Endothelial cell of umbilical vein (primary cell): ENCODE data around the gene CHRNA10. TPM values are rescaled to one million over a fixed set of nuclear protein-coding genes. Genes with fewer than 3 reads are reported as not detected.

Experiments
- BruUV-seq: library from RNA; stranded (reverse); fragments of 400-500 nt; replicated peaks from 2 replicates; lab custom pipeline; 2021; lab: Mats Ljungman, UMichigan
- CTCF ChIA-PET: fragments of 300-600, 350-600 bp; sonication (Branson Sonifier 250); formaldehyde crosslinking; loops from one replicate; lab custom pipeline; 2021; ENCODE audit warnings: antibody characterized with exemption, inconsistent platforms; lab: Charles Lee
- POLR2A ChIA-PET: fragments of 300-600, 350-600 bp; sonication (Branson Sonifier 250); formaldehyde crosslinking; loops from one replicate; lab custom pipeline; 2021; ENCODE audit warnings: antibody characterized with exemption, inconsistent platforms; lab: Charles Lee
- DNase-seq: peaks from one replicate; pipeline ENCODE4 v3.0.0-alpha.2; 2011; ENCODE audit warnings: low read depth, low spot score
- FAIRE-seq: peaks from 2 replicates; lab custom pipeline; 2011; peaks lifted over from hg19 to GRCh38; lab: Jason Lieb, UNC
- H2AFZ ChIP-seq: 2 replicates; pipeline ENCODE4 v1.6.0; 2012; ENCODE audit warnings: low read depth, low read length, control low read depth, inconsistent platforms
- H3K27ac ChIP-seq: 2 replicates; pipeline ENCODE4 v1.5.1; 2011; ENCODE audit warnings: low read depth, mild to moderate bottlenecking, control low read depth, low read length, moderate library complexity; ENCODE audit not compliant: insufficient read depth
- H3K27me3 ChIP-seq, 2 experiments: 2 replicates each; pipeline versions ENCODE4 v1.6.0 to v1.6.1; 2011; ENCODE audit warnings: low read length in 2 of 2, mixed read lengths in 1 of 2; ENCODE audit not compliant: control insufficient read depth in 2 of 2, insufficient read depth in 2 of 2
- H3K36me3 ChIP-seq, 2 experiments: 2 replicates in 1 of 2; 3 replicates in 1 of 2; pipeline ENCODE4 v1.5.1; 2011; ENCODE audit warnings: low read length in 2 of 2, mild to moderate bottlenecking in 1 of 2, moderate library complexity in 1 of 2; ENCODE audit not compliant: control insufficient read depth in 2 of 2, insufficient read depth in 2 of 2; ENCODE audit errors: extremely low read depth in 1 of 2
- H3K4me1 ChIP-seq: 3 replicates; pipeline ENCODE4 v1.5.1; 2011; ENCODE audit warnings: mild to moderate bottlenecking, low read length; ENCODE audit not compliant: control insufficient read depth, insufficient read depth; ENCODE audit errors: extremely low read depth
- H3K4me2 ChIP-seq: 2 replicates; pipeline ENCODE4 v1.6.1; 2011; ENCODE audit warnings: low read length, control low read depth, mixed read lengths; ENCODE audit not compliant: insufficient read depth
- H3K4me3 ChIP-seq, 3 experiments: fragments of 200-600 bp in 1 of 3; sonication (generic), shearing (Covaris generic) in 1 of 3; replicated peaks in 1 of 3; 2 replicates each; pipeline ENCODE4 v1.5.1; 2011 to 2016; ENCODE audit warnings: control low read depth in 3 of 3, low read length in 3 of 3, mild to moderate bottlenecking in 2 of 3, inconsistent platforms in 1 of 3, low read depth in 1 of 3, moderate library complexity in 1 of 3; ENCODE audit not compliant: insufficient read depth in 1 of 3
- H3K79me2 ChIP-seq: 2 replicates; pipeline ENCODE4 v1.6.0; 2012; ENCODE audit warnings: low read length, inconsistent platforms; ENCODE audit not compliant: control insufficient read depth, insufficient read depth
- H3K9ac ChIP-seq: replicated peaks from 2 replicates; pipeline ENCODE3; 2011; ENCODE audit warnings: low read length, control low read depth; ENCODE audit not compliant: insufficient read depth; ENCODE audit errors: extremely low read depth
- H3K9me1 ChIP-seq: replicated peaks from 3 replicates; pipeline ENCODE4 v1.6.0; 2011; ENCODE audit warnings: mild to moderate bottlenecking, low read length; ENCODE audit not compliant: control insufficient read depth, insufficient read depth; ENCODE audit errors: extremely low read depth
- H3K9me3 ChIP-seq: replicated peaks from 2 replicates; pipeline ENCODE4 v1.5.1; 2012; ENCODE audit warnings: low read length, inconsistent platforms; ENCODE audit not compliant: control insufficient read depth, insufficient read depth
- H4K20me1 ChIP-seq: replicated peaks from 2 replicates; pipeline ENCODE3; 2011; ENCODE audit warnings: mild to moderate bottlenecking, low read length; ENCODE audit not compliant: control insufficient read depth, insufficient read depth; ENCODE audit errors: extremely low read depth
- EZH2 ChIP-seq: IDR thresholded peaks from 2 replicates; pipeline ENCODE4 v1.6.1; 2012; ENCODE audit warnings: borderline replicate concordance, low read depth, mild to moderate bottlenecking, moderate library complexity, low read length, inconsistent platforms; ENCODE audit not compliant: severe bottlenecking
- FOS ChIP-seq: IDR thresholded peaks from 2 replicates; pipeline ENCODE4 v1.6.1; 2011; ENCODE audit warnings: mild to moderate bottlenecking, low read length, moderate library complexity, borderline replicate concordance; ENCODE audit not compliant: insufficient read depth
- GATA2 ChIP-seq: IDR thresholded peaks from 2 replicates; pipeline ENCODE4 v1.7.0; 2011; ENCODE audit warnings: low read depth, mild to moderate bottlenecking, moderate library complexity, mixed read lengths, low read length; ENCODE audit not compliant: insufficient read length, insufficient read depth
- JUN ChIP-seq: IDR thresholded peaks from 2 replicates; pipeline ENCODE4 v1.6.1; 2011; ENCODE audit warnings: borderline replicate concordance, low read depth; ENCODE audit not compliant: insufficient read length, insufficient read depth
- MYC ChIP-seq: IDR thresholded peaks from one replicate; pipeline ENCODE4 v1.6.1; 2011; ENCODE audit warnings: mild to moderate bottlenecking, low read depth, low read length
- POLR2A ChIP-seq: IDR thresholded peaks from 2 replicates; pipeline ENCODE4 v1.6.1; 2012; ENCODE audit warnings: low read depth, mild to moderate bottlenecking, control low read depth, low read length
- POLR2AphosphoS5 ChIP-seq: IDR thresholded peaks from 2 replicates; pipeline ENCODE4 v1.6.1; 2012; ENCODE audit warnings: low read depth, mild to moderate bottlenecking, control low read depth, low read length, moderate library complexity; ENCODE audit not compliant: insufficient read depth
- dilution Hi-C: fragments of 300-500 bp; cut with MboI; formaldehyde crosslinking; loops from one replicate; pipeline ENCODE4 v1.15.0; 2019; ENCODE audit warnings: low sequenced_read_pairs; ENCODE audit not compliant: extremely low pct_ligation_motif_present
- intact Hi-C: fragments of 100-400 bp; cut with micrococcal nuclease; formaldehyde crosslinking; loops from one replicate; pipeline ENCODE4 v1.10.0; 2022
- polyA plus RNA-seq, 4 experiments: library from polyadenylated mRNA; depleted of rRNA in 3 of 4; stranded (reverse) in 3 of 4; unstranded in 1 of 4; fragments of >200 nt; gene quantifications; 2 replicates each; pipeline versions ENCODE4 v1.2.1 to v1.2.3, GENCODE V29; 2011 to 2012; ENCODE audit warnings: missing spikeins in 1 of 4
- total RNA-seq: library from RNA; stranded (reverse); gene quantifications from 2 replicates; pipeline ENCODE4 v1.2.3, GENCODE V29; 2021
- TF ChIP-seq, protein P1 (sequence below), 2 donors: IDR thresholded peaks; 1 replicate in 1 of 2; 2 replicates in 1 of 2; pipeline ENCODE4 v1.5.1; 2011; ENCODE audit warnings: low read length in 2 of 2, mild to moderate bottlenecking in 2 of 2, moderate library complexity in 2 of 2, control low read depth in 1 of 2, inconsistent platforms in 1 of 2, low read depth in 1 of 2; ENCODE audit not compliant: insufficient read depth in 1 of 2; ENCODE audit errors: extremely low read depth in 1 of 2
- TF ChIP-seq, protein P2 (sequence below): IDR thresholded peaks from 2 replicates; pipeline ENCODE4 v1.6.1; 2011; ENCODE audit not compliant: insufficient read depth, insufficient read length

The CHRNA10 gene
- total and polyA plus RNA-seq, 2 donors (not counting 3 experiments of a cell fraction or from before 2014, with no cell fraction given): 1.1 to 1.8 TPM

DNA sequence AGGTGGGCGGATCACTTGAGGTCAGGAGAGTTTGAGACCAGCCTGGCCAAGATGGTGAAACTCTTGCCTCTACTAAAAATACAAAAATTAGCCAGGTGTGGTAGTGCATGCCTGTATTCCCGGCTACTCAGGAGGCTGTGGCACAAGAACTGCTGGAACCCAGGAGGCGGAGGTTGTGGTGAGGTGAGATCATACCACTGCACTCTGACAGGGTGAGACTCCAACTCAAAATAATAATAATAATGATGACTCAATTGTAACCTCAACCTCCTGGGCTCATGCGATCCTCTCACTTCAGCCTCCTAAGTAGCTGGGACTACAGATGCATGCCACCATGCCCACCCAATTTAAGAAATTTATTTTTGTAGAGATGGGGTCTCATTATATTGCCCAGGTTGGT is 15.6 kb upstream of the CHRNA10 start:
- BruUV-seq: no TSS peak
- Histone ChIP-seq H2AFZ (no peak overlapping the region), H3K79me2 (no peaks in the 10 kb centered on the region), H3K9me3 (no peaks in the 10 kb centered on the region), H3K4me3 (no peak overlapping the region), H3K9ac (no peak overlapping the region), H3K4me2 (no peak overlapping the region), H3K9me1 (no peaks in the 10 kb centered on the region), H4K20me1 (no peaks in the 10 kb centered on the region), H3K27ac (no peak overlapping the region), H3K4me1 (no peaks in the 10 kb centered on the region), H3K27me3 (no peaks in the 10 kb centered on the region), H3K36me3 (peaks cover 26 to 28% of the 10 kb centered on the region in 2 experiments)
- CTCF ChIA-PET: no interaction called here
- dilution Hi-C loops: no loop called here
- POLR2A ChIA-PET: no interaction called here
- intact Hi-C loops: no loop called here
- FAIRE-seq (no peak), DNase-seq (no peak)
- TF ChIP-seq FOS (no peak), JUN (no peak), MYC (no peak), EZH2 (no peak), POLR2AphosphoS5 (no peak), GATA2 (no peak), POLR2A (no peak)
- TF ChIP-seq, protein P1, sequence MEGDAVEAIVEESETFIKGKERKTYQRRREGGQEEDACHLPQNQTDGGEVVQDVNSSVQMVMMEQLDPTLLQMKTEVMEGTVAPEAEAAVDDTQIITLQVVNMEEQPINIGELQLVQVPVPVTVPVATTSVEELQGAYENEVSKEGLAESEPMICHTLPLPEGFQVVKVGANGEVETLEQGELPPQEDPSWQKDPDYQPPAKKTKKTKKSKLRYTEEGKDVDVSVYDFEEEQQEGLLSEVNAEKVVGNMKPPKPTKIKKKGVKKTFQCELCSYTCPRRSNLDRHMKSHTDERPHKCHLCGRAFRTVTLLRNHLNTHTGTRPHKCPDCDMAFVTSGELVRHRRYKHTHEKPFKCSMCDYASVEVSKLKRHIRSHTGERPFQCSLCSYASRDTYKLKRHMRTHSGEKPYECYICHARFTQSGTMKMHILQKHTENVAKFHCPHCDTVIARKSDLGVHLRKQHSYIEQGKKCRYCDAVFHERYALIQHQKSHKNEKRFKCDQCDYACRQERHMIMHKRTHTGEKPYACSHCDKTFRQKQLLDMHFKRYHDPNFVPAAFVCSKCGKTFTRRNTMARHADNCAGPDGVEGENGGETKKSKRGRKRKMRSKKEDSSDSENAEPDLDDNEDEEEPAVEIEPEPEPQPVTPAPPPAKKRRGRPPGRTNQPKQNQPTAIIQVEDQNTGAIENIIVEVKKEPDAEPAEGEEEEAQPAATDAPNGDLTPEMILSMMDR (IDR thresholded peaks at IDR 0.05; ENCODE audit: extremely low read depth in 1 of 2, insufficient read depth in 1 of 2, low read depth in 1 of 2, low read length in 2 of 2): no peak
- TF ChIP-seq, protein P2, sequence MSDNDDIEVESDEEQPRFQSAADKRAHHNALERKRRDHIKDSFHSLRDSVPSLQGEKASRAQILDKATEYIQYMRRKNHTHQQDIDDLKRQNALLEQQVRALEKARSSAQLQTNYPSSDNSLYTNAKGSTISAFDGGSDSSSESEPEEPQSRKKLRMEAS: no peak
